Astrocyte (in vitro differentiated cells and primary cell): ENCODE results near the gene PSMD12. TPM values are rescaled to one million over a fixed set of nuclear protein-coding genes. Genes with fewer than 3 reads are reported as not detected.
"Not testable (repeated sequence)": the region's sequence is repeated elsewhere in the genome, so short reads cannot be mapped to it uniquely, and the experiment has no call there.

Experiments used
- DNase-seq: peaks from one replicate; pipeline ENCODE4 v3.0.0-alpha.2; 2010; ENCODE audit warnings: low read depth
- FAIRE-seq: peaks from 2 replicates; lab custom pipeline; 2011; peaks lifted over from hg19 to GRCh38; lab: Jason Lieb, UNC
- H2AFZ ChIP-seq: 2 replicates; pipeline ENCODE4 v1.6.0; 2012; ENCODE audit warnings: low read depth, low read length, inconsistent platforms
- H3K27ac ChIP-seq: 2 replicates; pipeline ENCODE4 v1.5.1; 2011; ENCODE audit warnings: low read depth, low read length, inconsistent platforms
- H3K27me3 ChIP-seq: 2 replicates; pipeline ENCODE4 v1.6.0; 2011; ENCODE audit warnings: low read length, inconsistent platforms; ENCODE audit not compliant: insufficient read depth
- H3K36me3 ChIP-seq: 2 replicates; pipeline ENCODE4 v1.5.1; 2011; ENCODE audit warnings: low read length, inconsistent platforms; ENCODE audit not compliant: insufficient read depth
- H3K4me1 ChIP-seq: 2 replicates; pipeline ENCODE4 v1.5.1; 2011; ENCODE audit warnings: low read length, inconsistent platforms; ENCODE audit not compliant: insufficient read depth
- H3K4me2 ChIP-seq: 2 replicates; pipeline ENCODE4 v1.6.0; 2012; ENCODE audit warnings: low read length, inconsistent platforms
- H3K4me3 ChIP-seq: 2 replicates; pipeline ENCODE4 v1.5.1; 2011; ENCODE audit warnings: low read depth, mild to moderate bottlenecking, low read length, inconsistent platforms; ENCODE audit not compliant: insufficient read depth
- H3K79me2 ChIP-seq: 2 replicates; pipeline ENCODE4 v1.6.0; 2012; ENCODE audit warnings: mild to moderate bottlenecking, low read length, inconsistent platforms; ENCODE audit not compliant: insufficient read depth
- H3K9ac ChIP-seq: 2 replicates; pipeline ENCODE4 v1.6.0; 2012; ENCODE audit warnings: mild to moderate bottlenecking, low read length, inconsistent platforms
- H3K9me3 ChIP-seq: 2 replicates; pipeline ENCODE4 v1.5.1; 2012; ENCODE audit warnings: low read depth, mild to moderate bottlenecking, low read length, inconsistent platforms; ENCODE audit not compliant: insufficient read depth
- H4K20me1 ChIP-seq: 2 replicates; pipeline ENCODE4 v1.6.0; 2012; ENCODE audit warnings: low read length, inconsistent platforms; ENCODE audit not compliant: insufficient read depth
- H3K27ac Mint-ChIP-seq: one replicate; pipeline ENCODE4 v1.8.0; 2021; ENCODE audit warnings: mild to moderate bottlenecking, mixed read lengths; ENCODE audit not compliant: unreplicated experiment
- H3K27me3 Mint-ChIP-seq: one replicate; pipeline ENCODE4 v1.8.0; 2021; ENCODE audit warnings: low read depth, mixed read lengths; ENCODE audit not compliant: unreplicated experiment
- H3K36me3 Mint-ChIP-seq: one replicate; pipeline ENCODE4 v1.8.0; 2021; ENCODE audit warnings: low read depth, mixed read lengths; ENCODE audit not compliant: unreplicated experiment
- H3K4me1 Mint-ChIP-seq: one replicate; pipeline ENCODE4 v1.8.0; 2021; ENCODE audit warnings: low read depth, mixed read lengths; ENCODE audit not compliant: unreplicated experiment
- H3K4me3 Mint-ChIP-seq: one replicate; pipeline ENCODE4 v1.8.0; 2021; ENCODE audit warnings: mild to moderate bottlenecking, moderate library complexity, mixed read lengths; ENCODE audit not compliant: unreplicated experiment
- H3K9me3 Mint-ChIP-seq: one replicate; pipeline ENCODE4 v1.8.0; 2021; ENCODE audit warnings: mild to moderate bottlenecking, mixed read lengths; ENCODE audit not compliant: unreplicated experiment
- CTCF ChIP-seq: IDR thresholded peaks from 2 replicates; pipeline ENCODE4 v1.5.1; 2011; ENCODE audit warnings: low read depth, mild to moderate bottlenecking, inconsistent platforms, low read length, moderate library complexity; ENCODE audit not compliant: insufficient read depth
- EZH2 ChIP-seq: IDR thresholded peaks from 2 replicates; pipeline ENCODE4 v1.6.1; 2012; ENCODE audit warnings: mild to moderate bottlenecking, low read length, inconsistent platforms; ENCODE audit not compliant: insufficient read depth
- total RNA-seq: library from RNA; stranded (reverse); gene quantifications from 2 replicates; pipeline ENCODE4 v1.2.1, GENCODE V29; 2021

Gene PSMD12
- total RNA-seq, 1 donor from 2014 or later, result 74.1 TPM

GRCh38 chr17:67328026-67328425 lies 38.4 kb downstream of the PSMD12 start:
- Mint-ChIP-seq H3K4me3 (no peak overlapping the region), H3K27ac (no peak overlapping the region), H3K4me1 (no peaks in the 10 kb centered on the region), H3K27me3 (peaks cover 4% of the 10 kb centered on the region), H3K9me3 (peaks cover 20% of the 10 kb centered on the region), H3K36me3 (peaks cover 6% of the 10 kb centered on the region)
- Histone ChIP-seq H3K36me3 (no peaks in the 10 kb centered on the region), H3K27me3 (no peaks in the 10 kb centered on the region), H3K9ac (no peak overlapping the region), H2AFZ (no peak overlapping the region), H3K79me2 (no peaks in the 10 kb centered on the region), H3K27ac (no peak overlapping the region), H3K4me1 (no peaks in the 10 kb centered on the region), H3K4me2 (no peak overlapping the region), H3K4me3 (no peak overlapping the region), H3K9me3 (no peaks in the 10 kb centered on the region), H4K20me1 (no peaks in the 10 kb centered on the region)
- FAIRE-seq (no peak), DNase-seq (no peak)
- TF ChIP-seq EZH2, result no peak
- TF ChIP-seq CTCF, result no peak

- H3K9me3 Mint-ChIP-seq, result peaks cover 18% of the 10 kb centered on the region
- not testable (repeated sequence) for H3K27me3 Mint-ChIP-seq, H3K4me1 ChIP-seq, H3K79me2 ChIP-seq, H3K4me2 ChIP-seq, H4K20me1 ChIP-seq, H3K4me3 Mint-ChIP-seq, H3K4me3 ChIP-seq, H3K4me1 Mint-ChIP-seq, H2AFZ ChIP-seq, H3K36me3 Mint-ChIP-seq, H3K36me3 ChIP-seq, H3K27ac Mint-ChIP-seq, H3K9me3 ChIP-seq, H3K27ac ChIP-seq, H3K9ac ChIP-seq, DNase-seq, FAIRE-seq, H3K27me3 ChIP-seq
Measured at GRCh38 chr17:67326959-67327745, 39.2 kb downstream of the PSMD12 start.

GRCh38 chr17:67326440-67326839 lies 39.9 kb downstream of the PSMD12 start:
- Histone ChIP-seq H3K27me3 (no peaks in the 10 kb centered on the region), H3K79me2 (no peaks in the 10 kb centered on the region), H3K9me3 (no peaks in the 10 kb centered on the region), H3K4me3 (no peak overlapping the region), H3K4me1 (no peaks in the 10 kb centered on the region), H4K20me1 (no peaks in the 10 kb centered on the region), H3K36me3 (no peaks in the 10 kb centered on the region), H3K27ac (no peak overlapping the region), H2AFZ (no peak overlapping the region), H3K9ac (no peak overlapping the region), H3K4me2 (no peak overlapping the region)
- no peak overlapping the region for H3K4me3 Mint-ChIP-seq
- H3K4me1 Mint-ChIP-seq, result no peaks in the 10 kb centered on the region
- H3K9me3 Mint-ChIP-seq, result peaks cover 17% of the 10 kb centered on the region
- no peak overlapping the region for H3K27ac Mint-ChIP-seq
- H3K27me3 Mint-ChIP-seq, result peaks cover 4% of the 10 kb centered on the region
- TF ChIP-seq EZH2, result no peak
- no peak for TF ChIP-seq CTCF
- DNase-seq, result no peak
- no peak for FAIRE-seq
- H3K36me3 Mint-ChIP-seq, result peaks cover 6% of the 10 kb centered on the region
